ENCODE results near the gene SLC6A6.
"Not testable (repeated sequence)": the region's sequence is repeated elsewhere in the genome, so short reads cannot be mapped to it uniquely, and the experiment has no call there.

Gene SLC6A6

DNA sequence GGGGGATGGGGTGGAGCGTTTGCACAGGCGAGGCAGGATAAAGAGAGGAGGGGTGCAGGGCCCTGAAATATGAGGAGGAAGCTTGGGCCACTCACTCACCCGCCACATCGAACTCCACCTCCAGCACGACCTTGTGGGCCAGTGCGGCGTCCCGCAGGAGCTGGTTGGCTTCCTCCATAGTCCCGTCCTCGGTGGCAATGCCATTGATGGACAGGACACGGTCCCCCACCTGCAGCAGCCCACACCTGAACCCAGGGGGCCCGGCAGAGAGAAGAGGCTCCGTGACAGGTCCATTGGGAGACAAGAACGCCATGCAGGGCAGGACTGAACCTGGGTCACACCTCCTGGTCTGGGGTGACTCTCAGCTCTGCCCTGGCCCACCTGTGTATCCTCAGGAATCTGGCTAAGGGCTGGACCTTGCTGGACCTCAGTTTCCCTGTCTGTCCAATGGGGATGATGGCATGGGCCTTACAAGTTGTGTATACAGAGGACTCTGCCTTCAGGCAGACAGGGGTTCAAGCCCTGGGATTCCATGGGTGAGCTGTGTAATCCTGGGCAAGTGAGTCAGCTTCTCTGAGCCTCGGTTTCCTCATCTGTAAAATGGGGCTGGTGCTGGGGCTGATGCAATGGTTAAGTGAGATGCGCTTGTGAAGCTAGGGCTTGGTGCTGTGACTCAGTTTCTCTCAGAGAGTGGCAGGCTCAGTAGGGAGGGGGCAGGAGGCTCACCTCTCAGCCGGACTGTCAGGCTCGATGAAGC, 111.3 kb downstream of the SLC6A6 start:
- Histone ChIP-seq H3K27me3 (replicated peaks; ENCODE audit: insufficient read depth, low read length) (peaks cover 63% of the 10 kb centered on the region), H3K9me2 (replicated peaks; ENCODE audit: insufficient read depth, low read length) (no peaks in the 10 kb centered on the region), H3K9me3 (replicated peaks; ENCODE audit: insufficient read depth, low read length) (no peaks in the 10 kb centered on the region), H3K4me1 (ENCODE audit: low read length) (no peaks in the 10 kb centered on the region), H3K9ac (ENCODE audit: low read length) (no peak overlapping the region), H3K79me2 (ENCODE audit: low read length) (no peaks in the 10 kb centered on the region), H3F3A (ENCODE audit: insufficient read depth, low read length) (no peaks in the 10 kb centered on the region), H3K36me3 (replicated peaks; ENCODE audit: insufficient read depth, low read length) (no peaks in the 10 kb centered on the region), H3K27ac (ENCODE audit: low read length) (no peak overlapping the region), H4K20me1 (ENCODE audit: insufficient read depth, low read length) (no peaks in the 10 kb centered on the region), H3K4me3 (ENCODE audit: low read length) (no peak overlapping the region), H3K4me2 (ENCODE audit: low read depth, low read length) (no peak overlapping the region), H2AFZ (ENCODE audit: low read length) (no peak overlapping the region)
- DNase-seq, result no peak
- TF ChIP-seq, protein P1, sequence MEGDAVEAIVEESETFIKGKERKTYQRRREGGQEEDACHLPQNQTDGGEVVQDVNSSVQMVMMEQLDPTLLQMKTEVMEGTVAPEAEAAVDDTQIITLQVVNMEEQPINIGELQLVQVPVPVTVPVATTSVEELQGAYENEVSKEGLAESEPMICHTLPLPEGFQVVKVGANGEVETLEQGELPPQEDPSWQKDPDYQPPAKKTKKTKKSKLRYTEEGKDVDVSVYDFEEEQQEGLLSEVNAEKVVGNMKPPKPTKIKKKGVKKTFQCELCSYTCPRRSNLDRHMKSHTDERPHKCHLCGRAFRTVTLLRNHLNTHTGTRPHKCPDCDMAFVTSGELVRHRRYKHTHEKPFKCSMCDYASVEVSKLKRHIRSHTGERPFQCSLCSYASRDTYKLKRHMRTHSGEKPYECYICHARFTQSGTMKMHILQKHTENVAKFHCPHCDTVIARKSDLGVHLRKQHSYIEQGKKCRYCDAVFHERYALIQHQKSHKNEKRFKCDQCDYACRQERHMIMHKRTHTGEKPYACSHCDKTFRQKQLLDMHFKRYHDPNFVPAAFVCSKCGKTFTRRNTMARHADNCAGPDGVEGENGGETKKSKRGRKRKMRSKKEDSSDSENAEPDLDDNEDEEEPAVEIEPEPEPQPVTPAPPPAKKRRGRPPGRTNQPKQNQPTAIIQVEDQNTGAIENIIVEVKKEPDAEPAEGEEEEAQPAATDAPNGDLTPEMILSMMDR (IDR thresholded peaks at IDR 0.05; ENCODE audit: low read length), result no peak
- TF ChIP-seq EZH2 (optimal IDR thresholded peaks at IDR 0.05; ENCODE audit: low read depth, low read length), result no peak
- no peak for TF ChIP-seq EZH2phosphoT487 (IDR thresholded peaks at IDR 0.05; ENCODE audit: low read length)

DNA sequence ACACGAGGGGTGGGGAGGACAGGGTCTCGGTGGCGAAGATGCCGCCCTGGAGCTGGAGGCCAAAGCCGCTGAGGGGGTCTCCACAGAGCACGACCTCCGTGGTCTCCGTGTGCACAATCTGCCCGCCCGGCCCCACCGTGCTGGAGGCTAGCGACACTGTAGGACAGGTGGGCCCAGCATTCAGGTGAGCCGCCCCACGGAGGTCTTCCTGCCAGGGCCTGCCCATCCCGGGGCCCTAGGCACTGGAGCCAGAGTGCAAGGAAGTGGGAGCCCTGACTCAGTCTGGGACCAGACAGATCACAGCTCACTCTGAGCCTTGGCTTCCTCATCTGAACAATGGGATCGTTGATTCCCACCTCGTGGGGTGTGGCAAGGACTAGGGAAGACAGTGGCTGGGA, 111.9 kb downstream of the SLC6A6 start:
- Histone ChIP-seq H3K79me2 (ENCODE audit: low read length) (no peaks in the 10 kb centered on the region), H3K27me3 (replicated peaks; ENCODE audit: insufficient read depth, low read length) (peaks cover 68% of the 10 kb centered on the region), H3F3A (ENCODE audit: insufficient read depth, low read length) (no peaks in the 10 kb centered on the region), H3K9me2 (replicated peaks; ENCODE audit: insufficient read depth, low read length) (no peaks in the 10 kb centered on the region), H4K20me1 (ENCODE audit: insufficient read depth, low read length) (no peaks in the 10 kb centered on the region), H3K4me1 (ENCODE audit: low read length) (no peaks in the 10 kb centered on the region), H2AFZ (ENCODE audit: low read length) (no peak overlapping the region), H3K9me3 (replicated peaks; ENCODE audit: insufficient read depth, low read length) (no peaks in the 10 kb centered on the region), H3K36me3 (replicated peaks; ENCODE audit: insufficient read depth, low read length) (no peaks in the 10 kb centered on the region), H3K9ac (ENCODE audit: low read length) (no peak overlapping the region), H3K4me2 (ENCODE audit: low read depth, low read length) (no peak overlapping the region), H3K27ac (ENCODE audit: low read length) (no peak overlapping the region), H3K4me3 (ENCODE audit: low read length) (no peak overlapping the region)
- no peak for DNase-seq
- TF ChIP-seq EZH2 (optimal IDR thresholded peaks at IDR 0.05; ENCODE audit: low read depth, low read length), result no peak

DNA sequence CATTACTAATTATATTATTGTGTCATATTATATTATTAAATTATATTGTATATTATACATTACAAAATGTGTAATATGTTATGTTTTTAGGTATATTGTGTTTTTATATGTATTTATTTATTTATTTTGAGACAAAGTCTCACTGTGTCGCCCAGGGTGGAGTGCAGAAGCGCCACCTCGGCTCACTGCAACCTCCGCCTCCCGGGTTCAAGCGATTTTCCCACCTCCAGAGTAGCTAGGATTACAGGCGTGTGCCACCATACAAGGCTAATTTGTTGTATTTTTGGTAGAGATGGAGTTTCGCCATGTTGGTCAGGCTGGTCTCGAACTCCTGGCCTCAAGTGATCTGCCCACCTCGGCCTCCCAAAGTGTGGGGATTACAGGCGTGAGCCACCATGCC, 113.1 kb downstream of the SLC6A6 start:
- H3K79me2 ChIP-seq (ENCODE audit: low read length); H3K9ac ChIP-seq (ENCODE audit: low read length); H3K4me3 ChIP-seq (ENCODE audit: low read length); H3K4me1 ChIP-seq (ENCODE audit: low read length); H3K27ac ChIP-seq (ENCODE audit: low read length); H3K9me2 ChIP-seq (replicated peaks; ENCODE audit: insufficient read depth, low read length); H3K4me2 ChIP-seq (ENCODE audit: low read depth, low read length); H4K20me1 ChIP-seq (ENCODE audit: insufficient read depth, low read length); H3K9me3 ChIP-seq (replicated peaks; ENCODE audit: insufficient read depth, low read length); DNase-seq; H2AFZ ChIP-seq (ENCODE audit: low read length); H3K36me3 ChIP-seq (replicated peaks; ENCODE audit: insufficient read depth, low read length); H3F3A ChIP-seq (ENCODE audit: insufficient read depth, low read length): not testable (repeated sequence)
- H3K27me3 ChIP-seq (replicated peaks; ENCODE audit: insufficient read depth, low read length), result peaks cover 78% of the 10 kb centered on the region

DNA sequence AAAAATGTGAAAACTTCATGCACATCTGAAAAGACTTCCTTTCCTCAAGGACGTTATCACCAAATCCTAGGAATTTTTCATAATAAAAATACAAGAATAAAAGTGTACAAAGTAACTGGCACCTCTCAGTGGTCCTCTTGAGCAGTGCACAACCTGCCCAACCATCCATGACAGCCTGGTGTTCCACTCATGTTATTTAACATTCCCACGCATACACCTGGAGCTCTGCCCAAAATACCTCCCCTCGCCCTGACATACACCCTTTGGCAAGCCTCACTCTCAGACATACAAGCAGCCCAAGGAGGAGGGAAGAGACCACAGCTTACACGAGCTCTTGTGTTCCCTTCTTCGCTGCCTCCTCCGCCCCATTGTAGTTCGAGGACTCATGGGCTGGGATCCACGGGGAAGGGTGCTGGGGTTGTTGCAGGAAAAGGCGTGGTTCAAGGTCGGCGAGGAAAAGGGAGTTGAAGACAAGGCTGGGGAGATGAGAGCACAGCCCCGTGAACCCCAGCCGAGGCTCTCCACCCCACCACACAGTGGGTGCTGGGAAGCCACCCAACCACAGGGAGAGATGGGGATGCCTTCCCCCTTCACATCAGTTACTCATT, 114.4 kb downstream of the SLC6A6 start:
- Histone ChIP-seq H2AFZ (ENCODE audit: low read length) (no peak overlapping the region), H3F3A (ENCODE audit: insufficient read depth, low read length) (no peaks in the 10 kb centered on the region), H3K4me1 (ENCODE audit: low read length) (no peaks in the 10 kb centered on the region), H3K4me2 (ENCODE audit: low read depth, low read length) (no peak overlapping the region), H3K27me3 (replicated peaks; ENCODE audit: insufficient read depth, low read length) (peaks cover 78% of the 10 kb centered on the region), H4K20me1 (ENCODE audit: insufficient read depth, low read length) (no peaks in the 10 kb centered on the region), H3K4me3 (ENCODE audit: low read length) (no peak overlapping the region), H3K36me3 (replicated peaks; ENCODE audit: insufficient read depth, low read length) (no peaks in the 10 kb centered on the region), H3K9me2 (replicated peaks; ENCODE audit: insufficient read depth, low read length) (no peaks in the 10 kb centered on the region), H3K9me3 (replicated peaks; ENCODE audit: insufficient read depth, low read length) (no peaks in the 10 kb centered on the region), H3K9ac (ENCODE audit: low read length) (no peak overlapping the region), H3K27ac (ENCODE audit: low read length) (no peak overlapping the region), H3K79me2 (ENCODE audit: low read length) (no peaks in the 10 kb centered on the region)
- DNase-seq, result no peak
- TF ChIP-seq, protein P1 (IDR thresholded peaks at IDR 0.05; ENCODE audit: low read length), result no peak
- TF ChIP-seq EZH2phosphoT487 (IDR thresholded peaks at IDR 0.05; ENCODE audit: low read length), result no peak
- no peak for TF ChIP-seq EZH2 (optimal IDR thresholded peaks at IDR 0.05; ENCODE audit: low read depth, low read length)
